NCI-H82 treated with DMSO at 0.1 percent for 48 hours (cell line): Measurements from ENCODE around the gene NKTR.
A peak's percentile ranks its signal among the peaks of the same experiment; 100 is the strongest.

Experiments used
- DNase-seq: peaks from one replicate; lab custom pipeline; 2025; ENCODE audit not compliant: unreplicated experiment; lab: John Stamatoyannopoulos, UW

NKTR gene

GRCh38 chr3:42660898-42661297, 60.4 kb downstream of the NKTR start:
- no peak for DNase-seq

- no peak for DNase-seq
Observed at GRCh38 chr3:42661593-42662022, 61.1 kb downstream of the NKTR start.

GRCh38 chr3:42662037-42662812, 61.7 kb downstream of the NKTR start:
- DNase-seq = no peak

- no peak for DNase-seq
Observed at GRCh38 chr3:42662813-42663535, 62.5 kb downstream of the NKTR start.

- DNase-seq = no peak
Observed at GRCh38 chr3:42663581-42664437, 63.3 kb downstream of the NKTR start.

- no peak for DNase-seq
Observed at GRCh38 chr3:42664438-42664803, 63.9 kb downstream of the NKTR start.

- DNase-seq = no peak
Observed at GRCh38 chr3:42665050-42665878, 64.8 kb downstream of the NKTR start.

- no peak for DNase-seq
Observed at GRCh38 chr3:42666022-42666421, 65.5 kb downstream of the NKTR start.

GRCh38 chr3:42666577-42666998, 66.1 kb downstream of the NKTR start:
- DNase-seq = no peak

- no peak for DNase-seq
Observed at GRCh38 chr3:42667096-42667522, 66.6 kb downstream of the NKTR start.

- peak; percentile 71 for DNase-seq
Observed at GRCh38 chr3:42667523-42668412, 67.3 kb downstream of the NKTR start.

GRCh38 chr3:42668413-42668760, 67.9 kb downstream of the NKTR start:
- no peak for DNase-seq

GRCh38 chr3:42668793-42669217, 68.3 kb downstream of the NKTR start:
- no peak for DNase-seq

- no peak for DNase-seq
Observed at GRCh38 chr3:42670051-42670576, 69.6 kb downstream of the NKTR start.

- DNase-seq = no peak
Observed at GRCh38 chr3:42670670-42671069, 70.2 kb downstream of the NKTR start.

- DNase-seq = no peak
Observed at GRCh38 chr3:42672515-42672914, 72.0 kb downstream of the NKTR start.

GRCh38 chr3:42673082-42673481, 72.6 kb downstream of the NKTR start:
- no peak for DNase-seq

- DNase-seq = no peak
Observed at GRCh38 chr3:42674146-42674545, 73.7 kb downstream of the NKTR start.

GRCh38 chr3:42675909-42676308, 75.4 kb downstream of the NKTR start:
- no peak for DNase-seq
